Right cardiac atrium (tissue), 5 donors: Measurements from ENCODE around the gene KCTD6. TPM values are rescaled to one million over a fixed set of nuclear protein-coding genes. Genes with fewer than 3 reads are reported as not detected.

Experiments used
- ATAC-seq, 2 donors: fragments of 200-7000 bp; cut with Tn5 transposase; one replicate each; pipeline versions ENCODE4 v1.8.0 to v1.9.1; 2020; ENCODE audit warnings: moderate library complexity in 2 of 2, mild to moderate bottlenecking in 1 of 2
- DNase-seq, 3 donors: peaks; one replicate each; pipeline ENCODE4 v3.0.0-alpha.2; 2020
- H3K27ac ChIP-seq: one replicate; pipeline ENCODE4 v1.5.1; 2013; ENCODE audit warnings: mild to moderate bottlenecking, low read length, control low read depth, moderate library complexity
- H3K27me3 ChIP-seq: one replicate; pipeline ENCODE4 v1.6.1; 2013; ENCODE audit not compliant: control insufficient read depth, insufficient read depth
- H3K4me1 ChIP-seq: one replicate; pipeline ENCODE4 v1.6.1; 2013; ENCODE audit warnings: low read length; ENCODE audit not compliant: control insufficient read depth, insufficient read depth
- H3K4me3 ChIP-seq: one replicate; pipeline ENCODE4 v1.5.1; 2013; ENCODE audit warnings: low read length, control low read depth
- H3K9me3 ChIP-seq: one replicate; pipeline ENCODE4 v1.6.1; 2013; ENCODE audit warnings: low read length; ENCODE audit not compliant: control insufficient read depth
- WGBS: extraction: QIAGEN DNeasy Blood & Tissue Kit; methylation state at CpG from one replicate; pipeline ENCODE4 v1.1.7; 2013; 5-methylcytosine and 5-hydroxymethylcytosine counted together
- intact Hi-C, 4 donors: fragments of 100-400 bp; cut with DNase I; formaldehyde crosslinking; loops; one replicate each; pipeline versions ENCODE4 v1.11.0 to v1.14.0; 2022 to 2023
- long read RNA-seq, 4 donors: library from polyadenylated mRNA; unstranded; transcript quantifications; one replicate each; pipeline ENCODE4 v2.0.0, GENCODE V29; 2020 to 2021
- polyA plus RNA-seq: library from polyadenylated mRNA; stranded (reverse); fragments of 200-250 nt; gene quantifications from one replicate; pipeline ENCODE4 v1.2.3, GENCODE V29; 2013
- total RNA-seq, 4 donors: library from RNA; stranded (reverse); fragmentation: NEBNext Ultra II Directional; extraction: Animal tissue kit (Norgen Biotek cat#: 25700); gene quantifications; one replicate each; pipeline ENCODE4 v1.2.1, GENCODE V29; 2021
- donor health status: healthy with polysubstance abuse.
- donor health status: DM: no; HTN: yes; CAD: no.
- donor health status: DM: no; HTN: no; CAD: no.
- donor health status: DM: no; HTN: yes; CAD: no; lungs with severe emphysema.
- donor health status: DM: yes; HTN: yes; CAD: no.

Gene KCTD6
- total RNA-seq = 10 to 100 TPM in 1 of 4 donors, 1 to 10 TPM in 3; 8.0 to 10.3 (median 8.3) TPM
- 9.7 TPM for polyA plus RNA-seq
- long read RNA-seq, donor 1, transcript KCTD6-202 (3 exons, 1,533 nt) = major isoform, 22 of 30 reads
- long read RNA-seq, donor 1, partial matches to known transcripts = 3 of 30 reads
- long read RNA-seq, donor 1, other reads (novel, unspliced or antisense) = 3 of 30 reads
- long read RNA-seq, donor 2, transcript KCTD6-202 (3 exons, 1,533 nt) = major isoform, 8 of 10 reads
- long read RNA-seq, donor 2, partial matches to known transcripts = 0 of 10 reads
- long read RNA-seq, donor 2, other reads (novel, unspliced or antisense) = 1 of 10 reads
- long read RNA-seq, donor 3, transcript KCTD6-201 (2 exons, 2,425 nt) = minor isoform, 6 of 65 reads
- long read RNA-seq, donor 3, transcript KCTD6-202 (3 exons, 1,533 nt) = major isoform, 52 of 65 reads
- long read RNA-seq, donor 3, partial matches to known transcripts = 2 of 65 reads
- long read RNA-seq, donor 3, other reads (novel, unspliced or antisense) = 5 of 65 reads
- long read RNA-seq, donor 4, transcript KCTD6-202 (3 exons, 1,533 nt) = major isoform, 8 of 12 reads
- long read RNA-seq, donor 4, partial matches to known transcripts = 4 of 12 reads
- long read RNA-seq, donor 4, other reads (novel, unspliced or antisense) = 0 of 12 reads

GRCh38 chr3:58491506-58492402 is at the start of gene KCTD6:
Gene KCTD6, plus strand, starts transcription at chr3:58492096. Its CDS starts 6,660 bp downstream, at chr3:58498756.
- intact Hi-C loops = loop anchor here in 2 of 4 donors (5.0 to 10.0 kb wide), 2 partner anchors 159 to 167 kb away; partner anchors contain the start of gene PXK (in 1 of the 2)
- Histone ChIP-seq H3K27me3 (no peaks in the 10 kb centered on the region), H3K27ac (peak within 1 kb of the TSS; percentile 84), H3K9me3 (no peaks in the 10 kb centered on the region), H3K4me1 (peaks cover 2% of the 10 kb centered on the region), H3K4me3 (peak within 1 kb of the TSS; percentile 99)
- peak; percentile 97 for ATAC-seq
- DNase-seq = peak; percentile 95 to 98 (median 98)
- under 1% methylated on average over 104 of the region's 104 CpGs for WGBS

GRCh38 chr3:58452176-58452575 is 39.7 kb upstream of the KCTD6 start:
- ATAC-seq = no peak
- Histone ChIP-seq H3K4me1 (no peaks in the 10 kb centered on the region), H3K27ac (no peak overlapping the region), H3K4me3 (no peak overlapping the region), H3K27me3 (no peaks in the 10 kb centered on the region), H3K9me3 (no peaks in the 10 kb centered on the region)
- intact Hi-C loops = no loop called here
- DNase-seq = no peak
- 83% methylated on average over 1 of the region's 1 CpG for WGBS

- H3K4me1 ChIP-seq = no peaks in the 10 kb centered on the region
- H3K9me3 ChIP-seq = no peaks in the 10 kb centered on the region
- intact Hi-C loops = no loop called here
- no peak overlapping the region for H3K4me3 ChIP-seq
- no peak overlapping the region for H3K27ac ChIP-seq
- no peaks in the 10 kb centered on the region for H3K27me3 ChIP-seq
- ATAC-seq (no peak), DNase-seq (no peak)
- 86% methylated on average over 4 of the region's 4 CpGs for WGBS
Observed at GRCh38 chr3:58459160-58459559, 32.7 kb upstream of the KCTD6 start.

- no peak overlapping the region for H3K4me3 ChIP-seq
- intact Hi-C loops = no loop called here
- peak; percentile 18 to 22 for ATAC-seq
Observed at GRCh38 chr3:58462829-58463180, 29.1 kb upstream of the KCTD6 start.

GRCh38 chr3:58463181-58463941 is 28.5 kb upstream of the KCTD6 start:
- WGBS = 19% methylated on average over 18 of the region's 18 CpGs
- H3K9me3 ChIP-seq = no peaks in the 10 kb centered on the region
- peak; percentile 74 to 87 (median 78) for DNase-seq
- H3K27me3 ChIP-seq = no peaks in the 10 kb centered on the region
- no peaks in the 10 kb centered on the region for H3K4me1 ChIP-seq
- ATAC-seq = peak; percentile 85 to 93
- no peak overlapping the region for H3K27ac ChIP-seq
- intact Hi-C loops = no loop called here
- peak overlapping the region; percentile 18 for H3K4me3 ChIP-seq

More at GRCh38 chr3:58462829-58463180, 29.1 kb upstream of the KCTD6 start:
- Histone ChIP-seq H3K27me3 (no peaks in the 10 kb centered on the region), H3K9me3 (no peaks in the 10 kb centered on the region), H3K27ac (no peak overlapping the region), H3K4me1 (no peaks in the 10 kb centered on the region)
- 60% methylated on average over 4 of the region's 4 CpGs for WGBS
- no peak for DNase-seq

- H3K27me3 ChIP-seq = no peaks in the 10 kb centered on the region
- DNase-seq (no peak), ATAC-seq (no peak)
- intact Hi-C loops = no loop called here
- H3K4me1 ChIP-seq = no peaks in the 10 kb centered on the region
- H3K9me3 ChIP-seq = no peaks in the 10 kb centered on the region
- no peak overlapping the region for H3K4me3 ChIP-seq
- 40% methylated on average over 5 of the region's 5 CpGs for WGBS
- H3K27ac ChIP-seq = no peak overlapping the region
Observed at GRCh38 chr3:58463942-58464271, 28.0 kb upstream of the KCTD6 start.

- Histone ChIP-seq H3K4me1 (no peaks in the 10 kb centered on the region), H3K4me3 (no peak overlapping the region), H3K9me3 (no peaks in the 10 kb centered on the region), H3K27me3 (no peaks in the 10 kb centered on the region), H3K27ac (no peak overlapping the region)
- ATAC-seq (no peak), DNase-seq (no peak)
- intact Hi-C loops = no loop called here
- WGBS = 73% methylated on average over 3 of the region's 3 CpGs
Observed at GRCh38 chr3:58464866-58465265, 27.0 kb upstream of the KCTD6 start.

GRCh38 chr3:58466899-58467563 is 24.9 kb upstream of the KCTD6 start:
- Histone ChIP-seq H3K4me3 (no peak overlapping the region), H3K9me3 (no peaks in the 10 kb centered on the region), H3K27ac (no peak overlapping the region), H3K4me1 (no peaks in the 10 kb centered on the region), H3K27me3 (no peaks in the 10 kb centered on the region)
- DNase-seq (no peak), ATAC-seq (no peak)
- intact Hi-C loops = no loop called here
- 92% methylated on average over 4 of the region's 4 CpGs for WGBS

- 68% methylated on average over 4 of the region's 4 CpGs for WGBS
- ATAC-seq = no peak
Observed at GRCh38 chr3:58469096-58469495, 22.8 kb upstream of the KCTD6 start.

More at GRCh38 chr3:58469096-58469495, 22.8 kb upstream of the KCTD6 start:
- intact Hi-C loops = no loop called here
- Histone ChIP-seq H3K4me1 (no peaks in the 10 kb centered on the region), H3K27me3 (no peaks in the 10 kb centered on the region), H3K4me3 (no peak overlapping the region), H3K9me3 (no peaks in the 10 kb centered on the region), H3K27ac (no peak overlapping the region)
- DNase-seq = no peak
